GM18502 (cell line): ENCODE data around the gene TAS1R1.

Experiments used
- ATAC-seq: cut with Tn5 transposase; IDR thresholded peaks from one replicate; pipeline ENCODE4 v1.9.1; 2021; ENCODE audit warnings: mild to moderate bottlenecking; ENCODE audit not compliant: unreplicated experiment, poor library complexity

TAS1R1 gene

GRCh38 chr1:6627031-6627430 lies 71.9 kb downstream of the TAS1R1 start:
- no peak for ATAC-seq

DNA sequence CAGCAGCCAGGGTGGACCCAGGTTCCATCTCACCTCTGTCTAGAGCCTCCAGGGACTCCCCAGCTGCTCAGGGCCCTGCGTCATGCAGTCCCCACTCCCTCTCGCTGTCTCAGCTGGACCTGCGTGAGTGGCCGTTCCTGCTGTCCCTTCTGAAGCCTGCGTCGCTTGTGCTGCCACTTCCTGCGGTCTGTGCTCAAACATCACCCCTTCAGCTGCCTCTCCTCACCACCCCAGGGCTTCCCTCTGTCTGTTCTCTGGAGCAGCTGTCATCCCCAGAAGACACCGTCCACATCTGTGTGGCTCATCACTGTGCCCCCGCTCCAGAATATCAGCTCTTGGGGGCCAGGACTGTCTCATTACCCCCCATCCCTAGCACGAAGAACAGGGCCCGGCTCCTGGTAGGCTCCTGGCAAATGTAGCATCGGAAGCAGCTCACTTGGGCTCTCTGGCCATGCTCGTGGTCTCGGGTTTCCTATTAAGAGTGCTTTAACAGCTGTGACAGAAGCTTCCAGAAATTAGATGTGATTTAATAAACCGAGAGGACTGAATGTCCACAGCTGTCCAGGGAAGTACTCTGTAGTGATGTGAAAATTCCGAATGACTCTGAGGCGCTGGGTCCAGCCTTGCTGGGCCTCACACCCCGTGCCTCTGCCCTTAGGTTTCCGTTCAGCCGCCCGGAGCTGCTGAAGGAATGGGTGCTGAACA lies 72.9 kb downstream of the TAS1R1 start:
- ATAC-seq: no peak

- no peak for ATAC-seq
Measured at GRCh38 chr1:6628971-6629479, 73.9 kb downstream of the TAS1R1 start.
